ENCODE measurements around the gene TBC1D3K.
"Not testable (repeated sequence)": the region's sequence is repeated elsewhere in the genome, so short reads cannot be mapped to it uniquely, and the experiment has no call there.

The TBC1D3K gene

GRCh38 chr17:37924115-37924514 lies at the start of gene TBC1D3K:
Gene TBC1D3K (plus strand): TSS chr17:37924415. CDS start chr17:37926000, 1,585 bp downstream.
- not testable (repeated sequence) for DNase-seq (ENCODE audit: low read depth)

- no peak for DNase-seq (ENCODE audit: low read depth)
These were observed 39.7 kb upstream of the TBC1D3K start for GRCh38 chr17:37884516-37884915.

- DNase-seq (ENCODE audit: low read depth) = no peak
These were observed 39.1 kb upstream of the TBC1D3K start for GRCh38 chr17:37885136-37885535.

- DNase-seq (ENCODE audit: low read depth) = no peak
These were observed 35.3 kb upstream of the TBC1D3K start for GRCh38 chr17:37888881-37889280.

- not testable (repeated sequence) for DNase-seq (ENCODE audit: low read depth)
These were observed 27.3 kb upstream of the TBC1D3K start for GRCh38 chr17:37896961-37897360.
